Activated naive CD8-positive, alpha-beta T cell treated with anti-CD3 and anti-CD28 coated beads, Interleukin-2, amount 50 U/mL, for 24 hours (primary cell): ENCODE measurements around the gene MAD1L1.

Source experiments
- ATAC-seq: fragments of 150-1000 bp; cut with Tn5 transposase; one replicate; pipeline ENCODE4 v1.10.0; 2021
- DNase-seq: peaks from one replicate; pipeline ENCODE4 v3.0.0; 2021
- H3K27ac Mint-ChIP-seq: one replicate; pipeline ENCODE4 v1.8.0; 2021; ENCODE audit warnings: mild to moderate bottlenecking, mixed read lengths
- H3K27me3 Mint-ChIP-seq: one replicate; pipeline ENCODE4 v1.8.0; 2021; ENCODE audit warnings: mixed read lengths
- H3K36me3 Mint-ChIP-seq: one replicate; pipeline ENCODE4 v1.8.0; 2021; ENCODE audit warnings: low read depth, mixed read lengths
- H3K4me1 Mint-ChIP-seq: one replicate; pipeline ENCODE4 v1.8.0; 2021; ENCODE audit warnings: mixed read lengths
- H3K4me3 Mint-ChIP-seq: one replicate; pipeline ENCODE4 v1.8.0; 2021; ENCODE audit warnings: mild to moderate bottlenecking, moderate library complexity, mixed read lengths
- H3K9me3 Mint-ChIP-seq: one replicate; pipeline ENCODE4 v1.8.0; 2021; ENCODE audit warnings: mixed read lengths

Gene MAD1L1

GRCh38 chr7:2094454-2095045 lies 138.2 kb downstream of the MAD1L1 start:
- H3K4me3 Mint-ChIP-seq, result no peak overlapping the region
- ATAC-seq (no peak), DNase-seq (no peak)
- no peaks in the 10 kb centered on the region for H3K9me3 Mint-ChIP-seq
- peaks cover 5% of the 10 kb centered on the region for H3K36me3 Mint-ChIP-seq
- H3K4me1 Mint-ChIP-seq, result peaks cover 38% of the 10 kb centered on the region
- no peak overlapping the region for H3K27ac Mint-ChIP-seq
- no peaks in the 10 kb centered on the region for H3K27me3 Mint-ChIP-seq

- Mint-ChIP-seq H3K4me1 (peaks cover 32% of the 10 kb centered on the region), H3K9me3 (no peaks in the 10 kb centered on the region), H3K27ac (no peak overlapping the region), H3K27me3 (no peaks in the 10 kb centered on the region), H3K36me3 (peaks cover 5% of the 10 kb centered on the region), H3K4me3 (no peak overlapping the region)
- ATAC-seq, result no peak
- DNase-seq, result no peak
These were observed 138.9 kb downstream of the MAD1L1 start for GRCh38 chr7:2093843-2094220.

GRCh38 chr7:2093215-2093842 lies 139.4 kb downstream of the MAD1L1 start:
- Mint-ChIP-seq H3K36me3 (peaks cover 5% of the 10 kb centered on the region), H3K4me1 (peaks cover 27% of the 10 kb centered on the region), H3K27ac (no peak overlapping the region), H3K4me3 (no peak overlapping the region), H3K27me3 (no peaks in the 10 kb centered on the region), H3K9me3 (no peaks in the 10 kb centered on the region)
- no peak for DNase-seq
- ATAC-seq, result no peak

- DNase-seq, result no peak
- Mint-ChIP-seq H3K9me3 (no peaks in the 10 kb centered on the region), H3K4me3 (no peak overlapping the region), H3K27ac (no peak overlapping the region), H3K36me3 (peaks cover 5% of the 10 kb centered on the region), H3K4me1 (peaks cover 17% of the 10 kb centered on the region), H3K27me3 (no peaks in the 10 kb centered on the region)
- ATAC-seq, result no peak
These were observed 140.5 kb downstream of the MAD1L1 start for GRCh38 chr7:2092279-2092678.

GRCh38 chr7:2090526-2091520 lies 141.9 kb downstream of the MAD1L1 start:
- no peak for ATAC-seq
- Mint-ChIP-seq H3K36me3 (peaks cover 5% of the 10 kb centered on the region), H3K4me1 (peaks cover 18% of the 10 kb centered on the region), H3K9me3 (no peaks in the 10 kb centered on the region), H3K27ac (no peak overlapping the region), H3K27me3 (no peaks in the 10 kb centered on the region), H3K4me3 (no peak overlapping the region)
- DNase-seq, result no peak

- Mint-ChIP-seq H3K4me1 (peaks cover 27% of the 10 kb centered on the region), H3K27ac (no peak overlapping the region), H3K4me3 (no peak overlapping the region), H3K9me3 (no peaks in the 10 kb centered on the region), H3K27me3 (no peaks in the 10 kb centered on the region), H3K36me3 (peaks cover 12% of the 10 kb centered on the region)
- ATAC-seq, result no peak
- no peak for DNase-seq
These were observed 143.9 kb downstream of the MAD1L1 start for GRCh38 chr7:2088801-2089200.

GRCh38 chr7:2087744-2088143 lies 145.0 kb downstream of the MAD1L1 start:
- H3K27me3 Mint-ChIP-seq, result no peaks in the 10 kb centered on the region
- DNase-seq (no peak), ATAC-seq (no peak)
- no peak overlapping the region for H3K27ac Mint-ChIP-seq
- no peaks in the 10 kb centered on the region for H3K9me3 Mint-ChIP-seq
- peaks cover 28% of the 10 kb centered on the region for H3K4me1 Mint-ChIP-seq
- no peak overlapping the region for H3K4me3 Mint-ChIP-seq
- peaks cover 17% of the 10 kb centered on the region for H3K36me3 Mint-ChIP-seq

GRCh38 chr7:2086229-2086628 lies 146.5 kb downstream of the MAD1L1 start:
- no peaks in the 10 kb centered on the region for H3K27me3 Mint-ChIP-seq
- no peak overlapping the region for H3K27ac Mint-ChIP-seq
- no peaks in the 10 kb centered on the region for H3K9me3 Mint-ChIP-seq
- DNase-seq (no peak), ATAC-seq (no peak)
- H3K36me3 Mint-ChIP-seq, result peaks cover 13% of the 10 kb centered on the region
- H3K4me3 Mint-ChIP-seq, result no peak overlapping the region
- H3K4me1 Mint-ChIP-seq, result peaks cover 28% of the 10 kb centered on the region

GRCh38 chr7:2085804-2086203 lies 146.9 kb downstream of the MAD1L1 start:
- H3K4me1 Mint-ChIP-seq, result peaks cover 28% of the 10 kb centered on the region
- DNase-seq (no peak), ATAC-seq (no peak)
- no peaks in the 10 kb centered on the region for H3K9me3 Mint-ChIP-seq
- no peaks in the 10 kb centered on the region for H3K27me3 Mint-ChIP-seq
- peaks cover 13% of the 10 kb centered on the region for H3K36me3 Mint-ChIP-seq
- H3K4me3 Mint-ChIP-seq, result no peak overlapping the region
- H3K27ac Mint-ChIP-seq, result no peak overlapping the region

GRCh38 chr7:2084781-2085505 lies 147.8 kb downstream of the MAD1L1 start:
- Mint-ChIP-seq H3K9me3 (no peaks in the 10 kb centered on the region), H3K36me3 (peaks cover 13% of the 10 kb centered on the region), H3K27me3 (no peaks in the 10 kb centered on the region), H3K4me1 (peaks cover 28% of the 10 kb centered on the region), H3K4me3 (no peak overlapping the region), H3K27ac (peak overlapping the region; percentile 81)
- ATAC-seq (peak; percentile 34), DNase-seq (no peak)

GRCh38 chr7:2084331-2084730 lies 148.4 kb downstream of the MAD1L1 start:
- Mint-ChIP-seq H3K9me3 (no peaks in the 10 kb centered on the region), H3K4me1 (peaks cover 30% of the 10 kb centered on the region), H3K27ac (no peak overlapping the region), H3K36me3 (peaks cover 12% of the 10 kb centered on the region), H3K27me3 (no peaks in the 10 kb centered on the region), H3K4me3 (no peak overlapping the region)
- ATAC-seq, result peak; percentile 37
- DNase-seq, result no peak

- Mint-ChIP-seq H3K27ac (no peak overlapping the region), H3K36me3 (peaks cover 12% of the 10 kb centered on the region), H3K27me3 (no peaks in the 10 kb centered on the region), H3K4me3 (no peak overlapping the region), H3K4me1 (peaks cover 29% of the 10 kb centered on the region), H3K9me3 (no peaks in the 10 kb centered on the region)
- DNase-seq (no peak), ATAC-seq (no peak)
These were observed 149.4 kb downstream of the MAD1L1 start for GRCh38 chr7:2083362-2083761.

GRCh38 chr7:2082139-2082998 lies 150.4 kb downstream of the MAD1L1 start:
- no peak for ATAC-seq
- no peak for DNase-seq
- Mint-ChIP-seq H3K4me3 (no peak overlapping the region), H3K27me3 (no peaks in the 10 kb centered on the region), H3K9me3 (no peaks in the 10 kb centered on the region), H3K36me3 (peaks cover 12% of the 10 kb centered on the region), H3K27ac (no peak overlapping the region), H3K4me1 (peaks cover 29% of the 10 kb centered on the region)
